MM.1S (cell line): ENCODE measurements around the gene SARNP.

Experiments used
- EZH2 ChIP-seq: fragments of 300-600 bp; sonication (generic); optimal IDR thresholded peaks from 2 replicates; pipeline ENCODE3; 2017; ENCODE audit warnings: low read depth, mild to moderate bottlenecking, antibody characterized with exemption, low read length, mixed read lengths
- EZH2phosphoT487 ChIP-seq: fragments of 300-600 bp; sonication (generic); IDR thresholded peaks from 2 replicates; pipeline ENCODE4 v1.6.1; 2018; ENCODE audit warnings: antibody characterized with exemption, low read length
- TF ChIP-seq, protein P1 (sequence below): fragments of 300-600 bp; sonication (generic); IDR thresholded peaks from 2 replicates; pipeline ENCODE4 v1.5.1; 2016; ENCODE audit warnings: antibody characterized with exemption, low read length, mixed read lengths

DNA sequence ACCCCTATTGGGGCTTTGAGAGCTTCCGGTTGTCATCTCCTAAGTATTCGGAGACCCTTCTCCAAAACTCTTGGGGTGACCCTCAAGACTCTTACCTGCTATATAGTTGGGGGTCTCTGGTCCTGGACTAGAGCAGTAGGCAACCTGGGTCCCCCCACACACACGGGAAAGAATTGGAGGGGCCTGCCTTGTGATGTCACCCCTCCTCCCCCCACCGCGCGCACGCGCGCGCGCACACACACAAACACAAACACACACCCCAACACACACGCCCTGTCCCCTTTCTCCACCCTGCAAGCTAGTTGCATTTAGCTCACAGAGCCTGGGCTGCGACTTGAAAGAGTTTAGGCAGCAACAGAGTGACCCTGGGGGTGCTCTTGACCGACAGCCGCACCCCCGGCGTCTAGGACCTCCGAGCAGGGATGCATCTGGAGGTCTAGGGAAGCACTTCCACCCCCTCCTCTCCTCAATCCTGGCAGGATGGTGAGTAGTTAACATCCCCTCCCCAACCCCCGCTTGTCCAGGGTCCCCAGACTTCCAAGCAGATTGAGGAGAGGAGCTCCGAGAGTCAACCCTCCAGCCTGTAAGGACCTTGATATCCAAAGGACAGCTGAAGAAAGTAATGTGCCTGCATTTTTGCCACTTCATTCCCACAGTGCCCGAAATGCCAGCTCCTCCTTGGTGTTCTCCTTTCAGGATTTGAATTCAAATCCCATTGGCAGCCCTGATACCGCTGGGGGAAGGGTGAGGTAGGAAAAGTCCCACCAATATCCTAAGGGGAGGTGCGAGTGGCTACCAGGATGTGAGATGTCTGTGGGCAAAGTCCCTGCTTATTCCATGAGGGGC is 13.3 kb upstream of the SARNP start:
- TF ChIP-seq EZH2: no peak
- no peak for TF ChIP-seq EZH2phosphoT487
- TF ChIP-seq, protein P1, sequence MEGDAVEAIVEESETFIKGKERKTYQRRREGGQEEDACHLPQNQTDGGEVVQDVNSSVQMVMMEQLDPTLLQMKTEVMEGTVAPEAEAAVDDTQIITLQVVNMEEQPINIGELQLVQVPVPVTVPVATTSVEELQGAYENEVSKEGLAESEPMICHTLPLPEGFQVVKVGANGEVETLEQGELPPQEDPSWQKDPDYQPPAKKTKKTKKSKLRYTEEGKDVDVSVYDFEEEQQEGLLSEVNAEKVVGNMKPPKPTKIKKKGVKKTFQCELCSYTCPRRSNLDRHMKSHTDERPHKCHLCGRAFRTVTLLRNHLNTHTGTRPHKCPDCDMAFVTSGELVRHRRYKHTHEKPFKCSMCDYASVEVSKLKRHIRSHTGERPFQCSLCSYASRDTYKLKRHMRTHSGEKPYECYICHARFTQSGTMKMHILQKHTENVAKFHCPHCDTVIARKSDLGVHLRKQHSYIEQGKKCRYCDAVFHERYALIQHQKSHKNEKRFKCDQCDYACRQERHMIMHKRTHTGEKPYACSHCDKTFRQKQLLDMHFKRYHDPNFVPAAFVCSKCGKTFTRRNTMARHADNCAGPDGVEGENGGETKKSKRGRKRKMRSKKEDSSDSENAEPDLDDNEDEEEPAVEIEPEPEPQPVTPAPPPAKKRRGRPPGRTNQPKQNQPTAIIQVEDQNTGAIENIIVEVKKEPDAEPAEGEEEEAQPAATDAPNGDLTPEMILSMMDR: no peak
